Sigmoid colon (tissue), 4 donors: Measurements from ENCODE around the gene SLBP.

Experiments used
- EP300 ChIP-seq, 4 donors: sonication (generic); formaldehyde crosslinking; IDR thresholded peaks; one replicate each; pipeline ENCODE4 v1.6.1; 2017; ENCODE audit warnings: antibody characterized with exemption in 4 of 4
- POLR2A ChIP-seq, 2 donors: fragments of 450-650 bp; IDR thresholded peaks; one replicate each; pipeline ENCODE4 v1.6.1; 2016; ENCODE audit warnings: antibody characterized with exemption in 2 of 2, mild to moderate bottlenecking in 2 of 2, moderate library complexity in 2 of 2
- POLR2AphosphoS5 ChIP-seq, 4 donors: sonication (generic); formaldehyde crosslinking; IDR thresholded peaks; one replicate each; pipeline ENCODE4 v1.6.1; 2017; ENCODE audit warnings: antibody characterized with exemption in 4 of 4
- TF ChIP-seq, protein P1 (sequence below), 4 experiments: fragments of 450-650 bp in 3 of 4; fragments of 200-600 bp in 1 of 4; IDR thresholded peaks; one replicate each; pipeline ENCODE4 v1.5.1; 2016 to 2019; ENCODE audit warnings: antibody characterized with exemption in 4 of 4, mild to moderate bottlenecking in 3 of 4, moderate library complexity in 2 of 4

DNA sequence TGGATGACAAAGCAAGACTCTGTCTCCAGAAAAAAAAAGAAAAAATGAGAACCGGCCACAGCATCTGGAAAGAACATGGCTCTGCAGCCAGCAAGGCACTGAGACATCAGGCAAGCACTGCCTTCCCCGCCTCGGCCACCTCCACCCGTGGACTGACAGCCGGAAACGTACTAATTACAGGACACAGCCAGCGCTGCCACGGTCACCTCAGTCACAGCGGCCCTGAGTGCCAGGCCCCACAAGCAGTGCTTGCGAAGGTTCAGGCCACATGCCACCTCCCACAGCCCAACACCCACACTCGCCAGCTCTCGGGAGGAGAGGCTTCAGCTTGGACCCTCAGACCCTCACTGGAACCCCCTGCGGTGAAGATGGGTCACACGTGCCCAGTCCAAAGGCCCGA lies 44.8 kb downstream of the SLBP start:
- TF ChIP-seq, protein P1, sequence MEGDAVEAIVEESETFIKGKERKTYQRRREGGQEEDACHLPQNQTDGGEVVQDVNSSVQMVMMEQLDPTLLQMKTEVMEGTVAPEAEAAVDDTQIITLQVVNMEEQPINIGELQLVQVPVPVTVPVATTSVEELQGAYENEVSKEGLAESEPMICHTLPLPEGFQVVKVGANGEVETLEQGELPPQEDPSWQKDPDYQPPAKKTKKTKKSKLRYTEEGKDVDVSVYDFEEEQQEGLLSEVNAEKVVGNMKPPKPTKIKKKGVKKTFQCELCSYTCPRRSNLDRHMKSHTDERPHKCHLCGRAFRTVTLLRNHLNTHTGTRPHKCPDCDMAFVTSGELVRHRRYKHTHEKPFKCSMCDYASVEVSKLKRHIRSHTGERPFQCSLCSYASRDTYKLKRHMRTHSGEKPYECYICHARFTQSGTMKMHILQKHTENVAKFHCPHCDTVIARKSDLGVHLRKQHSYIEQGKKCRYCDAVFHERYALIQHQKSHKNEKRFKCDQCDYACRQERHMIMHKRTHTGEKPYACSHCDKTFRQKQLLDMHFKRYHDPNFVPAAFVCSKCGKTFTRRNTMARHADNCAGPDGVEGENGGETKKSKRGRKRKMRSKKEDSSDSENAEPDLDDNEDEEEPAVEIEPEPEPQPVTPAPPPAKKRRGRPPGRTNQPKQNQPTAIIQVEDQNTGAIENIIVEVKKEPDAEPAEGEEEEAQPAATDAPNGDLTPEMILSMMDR (IDR thresholded peaks at IDR 0.05) = no peak
- TF ChIP-seq EP300 (IDR thresholded peaks at IDR 0.05) = no peak
- TF ChIP-seq POLR2AphosphoS5 (IDR thresholded peaks at IDR 0.05) = no peak
- TF ChIP-seq POLR2A (IDR thresholded peaks at IDR 0.05) = no peak
